GM12878 (cell line): ENCODE measurements around the gene STARD10. TPM values are rescaled to one million over a fixed set of nuclear protein-coding genes. Genes with fewer than 3 reads are reported as not detected.

Experiments used
- ATAC-seq: fragments of 200-7000 bp; cut with Tn5 transposase; 3 replicates; pipeline ENCODE4 v1.9.1; 2020; ENCODE audit warnings: mild to moderate bottlenecking, moderate library complexity
- BruUV-seq: library from RNA; stranded (reverse); fragments of 400-500 nt; replicated peaks from 2 replicates; lab custom pipeline; 2021; lab: Mats Ljungman, UMichigan
- CTCF ChIA-PET: fragments of 300-600 bp; sonication (Branson Sonifier 250); formaldehyde crosslinking; extraction: SDS; loops from one replicate; lab custom pipeline; 2021; ENCODE audit warnings: inconsistent platforms; lab: Yijun Ruan, JAX
- POLR2A ChIA-PET: fragments of 350-600 bp; formaldehyde crosslinking; extraction: SDS; loops from one replicate; lab custom pipeline; 2021; ENCODE audit warnings: inconsistent platforms; lab: Charles Lee
- RAD21 ChIA-PET: fragments of 300-600 bp; sonication (Branson Sonifier 250); formaldehyde crosslinking; loops from one replicate; lab custom pipeline; 2023; ENCODE audit warnings: antibody characterized with exemption; ENCODE audit not compliant: unreplicated experiment; lab: Charles Lee
- SMC1A ChIA-PET: fragments of 300-600 bp; sonication (Branson Sonifier 250); formaldehyde crosslinking; loops from one replicate; lab custom pipeline; 2023; ENCODE audit not compliant: unreplicated experiment, uncharacterized antibody; lab: Charles Lee
- DNase-seq: peaks from one replicate; pipeline ENCODE4 v3.0.0-alpha.2; 2011; ENCODE audit warnings: low read depth, low spot score
- FAIRE-seq: peaks from 3 replicates; lab custom pipeline; 2011; peaks lifted over from hg19 to GRCh38; lab: Jason Lieb, UNC
- H2AFZ ChIP-seq: 2 replicates; pipeline ENCODE4 v1.6.0; 2011; ENCODE audit warnings: low read depth, low read length, control low read depth; ENCODE audit not compliant: control insufficient read depth
- H3K27ac ChIP-seq: 2 replicates; pipeline ENCODE4 v1.5.1; 2011; ENCODE audit warnings: control low read depth; ENCODE audit not compliant: control insufficient read depth, insufficient read depth
- H3K27me3 ChIP-seq, 2 experiments: replicated peaks in 1 of 2; 2 replicates each; pipeline versions ENCODE4 v1.6.0 to v1.6.1; 2011; ENCODE audit warnings: low read length in 1 of 2; ENCODE audit not compliant: control insufficient read depth in 2 of 2, insufficient read depth in 2 of 2
- H3K36me3 ChIP-seq, 2 experiments: 2 replicates each; pipeline ENCODE4 v1.5.1; 2011; ENCODE audit warnings: low read length in 1 of 2; ENCODE audit not compliant: control insufficient read depth in 2 of 2, insufficient read depth in 2 of 2
- H3K4me1 ChIP-seq: 2 replicates; pipeline ENCODE4 v1.6.1; 2011; ENCODE audit warnings: mild to moderate bottlenecking, low read length, moderate library complexity, mixed read lengths; ENCODE audit not compliant: control insufficient read depth, insufficient read depth
- H3K4me2 ChIP-seq: 2 replicates; pipeline ENCODE4 v1.6.0; 2011; ENCODE audit warnings: control low read depth; ENCODE audit not compliant: control insufficient read depth, insufficient read depth
- H3K4me3 ChIP-seq: fragments of 200-600 bp; sonication (generic); 2 replicates; pipeline ENCODE4 v1.5.1; 2016
- H3K79me2 ChIP-seq: 2 replicates; pipeline ENCODE4 v1.6.0; 2011; ENCODE audit warnings: low read length; ENCODE audit not compliant: control insufficient read depth, insufficient read depth
- H3K9ac ChIP-seq: 2 replicates; pipeline ENCODE4 v1.8.0; 2011; ENCODE audit warnings: low read length, control low read depth, mixed read lengths; ENCODE audit not compliant: control insufficient read depth, insufficient read depth
- H3K9me3 ChIP-seq: replicated peaks from 3 replicates; pipeline ENCODE4 v1.5.1; 2011; ENCODE audit warnings: mild to moderate bottlenecking, low read length; ENCODE audit not compliant: control insufficient read depth, insufficient read depth
- H4K20me1 ChIP-seq: 2 replicates; pipeline ENCODE4 v1.6.0; 2011; ENCODE audit not compliant: control insufficient read depth, insufficient read depth
- CBX3 ChIP-seq: fragments of 200-600 bp; sonication (generic); IDR thresholded peaks from 2 replicates; pipeline ENCODE4 v1.6.1; 2016; ENCODE audit warnings: low read depth, borderline replicate concordance
- KDM1A ChIP-seq: fragments of 200-600 bp; sonication (generic); IDR thresholded peaks from 2 replicates; pipeline ENCODE4 v1.6.1; 2016; ENCODE audit warnings: borderline replicate concordance
- PKNOX1 ChIP-seq: fragments of 450-650 bp; IDR thresholded peaks from 2 replicates; pipeline ENCODE4 v1.6.1; 2016; ENCODE audit warnings: mild to moderate bottlenecking
- POLR2A ChIP-seq: IDR thresholded peaks from 2 replicates; pipeline ENCODE4 v1.6.1; 2011; ENCODE audit warnings: low read depth, mild to moderate bottlenecking, low read length
- SMAD1 ChIP-seq: fragments of 450-650 bp; IDR thresholded peaks from 2 replicates; pipeline ENCODE4 v1.6.1; 2018; ENCODE audit warnings: mild to moderate bottlenecking, low read depth; ENCODE audit not compliant: partially characterized antibody
- SUPT20H ChIP-seq: IDR thresholded peaks from 2 replicates; pipeline ENCODE4 v1.6.1; 2011; ENCODE audit warnings: low read depth, mild to moderate bottlenecking, low read length, moderate library complexity, borderline replicate concordance; ENCODE audit not compliant: control insufficient read depth
- TBL1XR1 ChIP-seq: IDR thresholded peaks from 2 replicates; pipeline ENCODE4 v1.6.1; 2012; ENCODE audit warnings: low read depth, low read length, improper control_type of control experiment
- ZBED1 ChIP-seq: IDR thresholded peaks from 2 replicates; pipeline ENCODE4 v1.6.1; 2016; ENCODE audit warnings: borderline replicate concordance
- ZNF207 ChIP-seq: fragments of 450-650 bp; IDR thresholded peaks from 2 replicates; pipeline ENCODE4 v1.6.1; 2014; ENCODE audit warnings: antibody characterized with exemption, mild to moderate bottlenecking, borderline replicate concordance
- ZSCAN29 ChIP-seq: fragments of 450-650 bp; IDR thresholded peaks from 2 replicates; pipeline ENCODE4 v1.6.1; 2017; ENCODE audit warnings: mild to moderate bottlenecking, moderate library complexity
- WGBS: methylation state at CpG from one replicate; pipeline ENCODE4 v1.1.6; 2016; ENCODE audit warnings: low lambda C conversion rate; ENCODE audit not compliant: insufficient replicate concordance, insufficient coverage; ENCODE audit errors: missing lambda C conversion rate; 5-methylcytosine and 5-hydroxymethylcytosine counted together
- in situ Hi-C: fragments of 300-500 bp; cut with MboI; formaldehyde crosslinking; loops from 9 replicates; pipeline ENCODE4 v1.14.3; 2018; ENCODE audit warnings: mixed read lengths
- intact Hi-C: fragments of 100-400 bp; cut with micrococcal nuclease; formaldehyde crosslinking; loops from one replicate; pipeline ENCODE4 v1.14.2; 2022; ENCODE audit not compliant: unreplicated experiment
- polyA plus RNA-seq, 11 experiments: library from polyadenylated mRNA; depleted of rRNA in 4 of 11; unstranded in 6 of 11; stranded (reverse) in 5 of 11; fragments of >200 nt; fragmentation: Nextera tagmentation in 4 of 11; fragmentation: Illumina TruSeq in 1 of 11; extraction: Ambion mirVana in 4 of 11; extraction: Trizol in 1 of 11; gene quantifications; 1 replicate in 1 of 11; 2 replicates in 10 of 11; pipeline versions ENCODE4 v1.2.1 to v1.2.3, GENCODE V29; 2011 to 2016; ENCODE audit warnings: inconsistent platforms in 2 of 11, missing spikeins in 2 of 11, low read depth in 1 of 11
- total RNA-seq, 4 experiments: library from RNA; depleted of rRNA in 3 of 4; stranded (reverse); fragments of >200 nt in 3 of 4; fragmentation: Illumina TruSeq in 1 of 4; extraction: Trizol in 1 of 4; gene quantifications; 2 replicates each; pipeline versions ENCODE4 v1.2.1 to v1.2.3, GENCODE V29; 2013 to 2021

Gene STARD10
- total and polyA plus RNA-seq, 10 of the 15 experiments (the other 5 are each of a cell fraction or from before 2014, with no cell fraction given) = 0.15 to 43.2 (median 23.1) TPM

- no peak for FAIRE-seq
- no peaks in the 10 kb centered on the region; the same call in 1 of the 2 replicates for H3K4me1 ChIP-seq
- H3K9ac ChIP-seq = no peak overlapping the region
Measured at GRCh38 chr11:72712841-72713240, 81.0 kb downstream of the STARD10 start.

More at GRCh38 chr11:72712841-72713240, 81.0 kb downstream of the STARD10 start:
- in situ Hi-C loops (no loop called here), intact Hi-C loops (no loop called here)
- no peak for ATAC-seq
- 71% methylated on average over 10 of the region's 10 CpGs for WGBS
- Histone ChIP-seq H3K9me3 (no peaks in the 10 kb centered on the region), H3K27me3 (no peaks in the 10 kb centered on the region), H3K79me2 (peaks cover 19% of the 10 kb centered on the region), H3K36me3 (peaks cover 27 to 60% of the 10 kb centered on the region in 2 experiments), H2AFZ (no peak overlapping the region), H3K27ac (no peak overlapping the region), H3K4me3 (no peak overlapping the region), H3K4me2 (no peak overlapping the region), H4K20me1 (peaks cover 5% of the 10 kb centered on the region)
- SMC1A ChIA-PET = no interaction called here
- POLR2A ChIA-PET = no interaction called here
- BruUV-seq = no TSS peak
- CTCF ChIA-PET = no interaction called here
- DNase-seq = no peak
- TF ChIP-seq PKNOX1 (no peak), ZBED1 (no peak), SMAD1 (no peak), KDM1A (no peak), CBX3 (no peak), ZNF207 (no peak), ZSCAN29 (no peak), TBL1XR1 (no peak), SUPT20H (no peak), POLR2A (no peak)
- RAD21 ChIA-PET = no interaction called here
